GM12891 (cell line): ENCODE results near the gene HEBP1.

ENCODE experiments used
- DNase-seq: peaks from one replicate; pipeline ENCODE4 v3.0.0; 2011; ENCODE audit warnings: low spot score; ENCODE audit not compliant: insufficient read length
- FAIRE-seq: peaks from 2 replicates; lab custom pipeline; 2011; peaks lifted over from hg19 to GRCh38; lab: Jason Lieb, UNC
- PAX5 ChIP-seq: IDR thresholded peaks from 2 replicates; pipeline ENCODE4 v1.6.1; 2011; ENCODE audit warnings: low read length, moderate library complexity, mild to moderate bottlenecking; ENCODE audit not compliant: insufficient read depth, severe bottlenecking
- POLR2A ChIP-seq: IDR thresholded peaks from 2 replicates; pipeline ENCODE4 v1.6.1; 2011; ENCODE audit warnings: low read depth, low read length, control low read depth
- POLR2AphosphoS5 ChIP-seq: IDR thresholded peaks from 2 replicates; pipeline ENCODE4 v1.6.1; 2011; ENCODE audit warnings: low read depth, low read length, control low read depth
- POU2F2 ChIP-seq: IDR thresholded peaks from 2 replicates; pipeline ENCODE4 v1.6.1; 2011; ENCODE audit warnings: low read depth, mild to moderate bottlenecking, control low read depth, low read length, moderate library complexity
- SPI1 ChIP-seq: IDR thresholded peaks from 2 replicates; pipeline ENCODE4 v1.6.1; 2011; ENCODE audit warnings: low read depth, low read length, control low read depth
- TAF1 ChIP-seq: IDR thresholded peaks from 2 replicates; pipeline ENCODE4 v1.6.1; 2011; ENCODE audit warnings: low read depth, low read length, control low read depth

The HEBP1 gene

DNA sequence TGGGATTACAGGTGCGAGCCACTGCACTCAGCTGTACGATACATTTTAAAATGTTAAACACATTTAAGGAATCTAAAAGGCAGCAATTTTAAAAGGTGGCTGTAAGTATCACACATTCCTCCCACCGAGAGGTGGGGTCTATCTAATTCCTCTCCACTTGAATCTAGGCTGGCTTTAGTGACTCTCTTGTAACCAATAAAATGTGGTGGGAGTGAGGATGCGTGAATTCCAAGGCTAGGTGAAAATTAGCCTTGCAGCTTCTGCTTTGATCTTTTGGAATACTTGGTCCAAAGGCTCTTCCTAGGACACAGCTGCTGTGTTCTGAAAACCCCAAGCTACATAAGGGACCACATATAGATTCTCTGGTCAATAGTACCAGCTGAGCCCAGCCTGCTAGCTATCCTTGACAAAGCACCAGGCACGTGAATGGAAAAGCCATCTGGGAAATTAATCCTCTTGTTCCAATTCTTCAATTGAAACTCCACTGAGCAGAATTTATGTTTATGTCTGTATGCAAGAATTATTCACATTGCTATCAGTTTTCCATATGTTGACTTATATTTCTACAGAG is 39.3 kb downstream of the HEBP1 start:
- FAIRE-seq (no peak), DNase-seq (no peak)
- TF ChIP-seq PAX5, result no peak
- TF ChIP-seq POLR2AphosphoS5, result no peak
- no peak for TF ChIP-seq POLR2A
- no peak for TF ChIP-seq POU2F2
- TF ChIP-seq TAF1, result no peak
- TF ChIP-seq SPI1, result no peak

GRCh38 chr12:12958886-12959285 is 41.2 kb downstream of the HEBP1 start:
- no peak for FAIRE-seq

DNA sequence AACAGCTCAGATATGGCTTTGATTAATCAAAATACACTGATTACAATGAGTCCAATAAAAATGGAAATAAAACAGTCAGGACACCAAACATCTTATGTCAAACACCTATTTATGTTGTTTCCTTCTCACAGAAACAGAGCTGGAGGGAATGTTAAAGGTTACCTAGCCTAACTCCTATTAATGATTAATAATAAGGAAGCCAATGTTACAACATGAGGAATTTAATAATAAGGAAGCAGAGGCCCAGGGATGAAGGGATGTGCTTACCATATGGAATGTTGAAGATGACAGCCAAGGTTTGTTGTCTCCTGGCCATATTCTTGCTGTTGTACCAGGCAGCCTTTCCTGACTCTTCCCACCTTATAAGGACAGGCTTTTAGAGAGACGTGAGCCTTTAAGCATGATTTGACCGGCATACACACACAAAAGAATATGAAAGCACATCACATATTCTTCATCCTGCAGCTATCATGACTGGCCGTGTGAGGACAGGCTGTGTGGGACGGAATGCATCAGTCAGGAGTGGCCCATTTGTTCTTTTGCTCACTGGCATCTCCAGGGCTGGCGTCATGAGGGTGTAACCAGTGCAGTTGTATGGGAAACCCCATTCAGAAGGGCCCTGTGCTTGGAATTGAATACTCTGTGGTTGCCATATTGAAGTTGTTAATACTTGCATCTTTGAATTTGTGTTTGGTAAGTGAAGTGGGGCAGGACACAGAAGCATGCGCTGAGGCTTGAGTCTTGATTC is 45.0 kb downstream of the HEBP1 start:
- no peak for TF ChIP-seq PAX5
- TF ChIP-seq SPI1, result no peak
- no peak for TF ChIP-seq POLR2A
- no peak for TF ChIP-seq POU2F2
- no peak for TF ChIP-seq POLR2AphosphoS5
- no peak for TF ChIP-seq TAF1
- FAIRE-seq, result no peak

More at GRCh38 chr12:12958886-12959285, 41.2 kb downstream of the HEBP1 start:
- TF ChIP-seq POLR2AphosphoS5 (no peak), PAX5 (no peak), POU2F2 (no peak), SPI1 (no peak), TAF1 (no peak), POLR2A (no peak)
- no peak for DNase-seq

GRCh38 chr12:12954356-12954755 is 45.7 kb downstream of the HEBP1 start:
- no peak for TF ChIP-seq PAX5
- no peak for TF ChIP-seq SPI1
- TF ChIP-seq POLR2AphosphoS5, result no peak
- DNase-seq (no peak), FAIRE-seq (no peak)

More for the DNA sequence above, 45.0 kb downstream of the HEBP1 start:
- DNase-seq, result no peak

GRCh38 chr12:12952036-12952435 is 48.0 kb downstream of the HEBP1 start, which contains the start of gene GPRC5D:
Gene GPRC5D, minus strand, starts transcription at chr12:12952170. Its CDS starts 1,786 bp downstream, at chr12:12950384.
- no peak for FAIRE-seq
- TF ChIP-seq PAX5 (no peak), POU2F2 (no peak), SPI1 (no peak), POLR2AphosphoS5 (no peak), TAF1 (no peak), POLR2A (no peak)

DNA sequence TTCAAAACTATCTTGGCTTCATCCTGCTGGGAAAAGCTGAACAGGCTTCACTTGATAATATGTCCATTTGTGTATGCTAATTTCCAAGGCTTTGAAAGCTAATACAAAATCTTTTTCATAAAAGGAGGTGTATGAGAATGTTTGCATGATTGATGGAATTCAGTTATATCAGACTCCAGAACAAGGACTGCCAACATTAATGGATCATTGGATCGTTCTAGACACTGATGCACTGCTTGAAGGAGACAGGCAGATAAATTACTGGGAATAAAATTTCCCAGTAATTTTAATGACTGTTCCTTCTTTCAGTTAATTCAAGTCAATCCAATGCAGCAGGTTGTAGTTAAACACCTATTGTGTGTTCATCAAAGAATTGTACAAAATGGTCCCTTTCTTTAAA is 48.6 kb downstream of the HEBP1 start:
- DNase-seq (no peak), FAIRE-seq (no peak)
- TF ChIP-seq POLR2A, result no peak
- TF ChIP-seq POU2F2, result no peak
- TF ChIP-seq PAX5, result no peak
- no peak for TF ChIP-seq SPI1
- TF ChIP-seq POLR2AphosphoS5, result no peak
- TF ChIP-seq TAF1, result no peak

More at GRCh38 chr12:12952036-12952435, 48.0 kb downstream of the HEBP1 start, which contains the start of gene GPRC5D:
- no peak for DNase-seq

DNA sequence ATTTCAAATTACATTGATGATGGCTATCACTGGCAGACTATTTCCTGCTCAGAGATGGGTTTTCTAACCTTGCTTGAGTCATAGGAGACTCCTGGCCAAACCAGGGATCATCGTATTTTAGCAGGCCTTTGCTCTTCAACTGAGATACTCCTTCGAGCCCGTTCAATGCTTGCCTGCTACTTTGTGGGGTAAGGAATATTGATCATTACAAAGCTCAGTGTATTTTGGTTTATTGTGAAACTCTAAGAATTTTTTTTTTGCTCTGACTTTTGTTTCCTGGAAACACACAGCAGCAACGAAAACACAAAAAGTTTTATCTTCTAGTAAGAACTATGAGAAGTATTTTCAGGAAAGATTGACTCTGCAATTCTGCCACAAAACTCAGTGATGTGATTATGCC is 52.2 kb downstream of the HEBP1 start:
- FAIRE-seq (no peak), DNase-seq (no peak)
- TF ChIP-seq POLR2AphosphoS5 (no peak), POLR2A (no peak), SPI1 (no peak), TAF1 (no peak), PAX5 (no peak), POU2F2 (no peak)

GRCh38 chr12:12946686-12947355 is 53.2 kb downstream of the HEBP1 start:
- no peak for TF ChIP-seq POU2F2
- no peak for TF ChIP-seq POLR2AphosphoS5
- no peak for TF ChIP-seq TAF1
- TF ChIP-seq SPI1, result no peak
- no peak for TF ChIP-seq POLR2A
- no peak for TF ChIP-seq PAX5
- DNase-seq (no peak), FAIRE-seq (no peak)

GRCh38 chr12:12945591-12945990 is 54.5 kb downstream of the HEBP1 start:
- FAIRE-seq (no peak), DNase-seq (no peak)
- TF ChIP-seq POLR2AphosphoS5 (no peak), SPI1 (no peak), POU2F2 (no peak), POLR2A (no peak), TAF1 (no peak), PAX5 (no peak)
